Adipocyte (in vitro differentiated cells): ENCODE data around the gene OR2M3.

Experiments
- DNase-seq: peaks from one replicate; pipeline ENCODE4 v3.0.0-alpha.2; 2015; ENCODE audit warnings: low read depth
- H3K27me3 ChIP-seq: replicated peaks from 2 replicates; pipeline ENCODE4 v1.7.0; 2013; ENCODE audit warnings: mild to moderate bottlenecking, low read length, moderate library complexity; ENCODE audit not compliant: control insufficient read depth, insufficient read depth
- H3K36me3 ChIP-seq: 2 replicates; pipeline ENCODE4 v1.7.0; 2013; ENCODE audit warnings: low read length, mild to moderate bottlenecking, moderate library complexity; ENCODE audit not compliant: control insufficient read depth, insufficient read depth, severe bottlenecking
- H3K4me1 ChIP-seq: 2 replicates; pipeline ENCODE4 v1.7.0; 2013; ENCODE audit warnings: mild to moderate bottlenecking, low read length, moderate library complexity; ENCODE audit not compliant: control insufficient read depth, insufficient read depth
- H3K4me3 ChIP-seq: 2 replicates; pipeline ENCODE4 v1.7.0; 2013; ENCODE audit warnings: mild to moderate bottlenecking, low read length, moderate library complexity
- H3K9ac ChIP-seq: 2 replicates; pipeline ENCODE4 v1.7.0; 2013; ENCODE audit warnings: mild to moderate bottlenecking, low read length, moderate library complexity
- H3K9me3 ChIP-seq: 2 replicates; pipeline ENCODE4 v1.7.0; 2013; ENCODE audit warnings: mild to moderate bottlenecking, low read length, moderate library complexity; ENCODE audit not compliant: control insufficient read depth

The OR2M3 gene

GRCh38 chr1:248196965-248197364, at the start of gene OR2M3:
Gene OR2M3, plus strand, starts transcription at chr1:248197265. Its CDS starts 5,803 bp downstream, at chr1:248203068.
- H3K36me3 ChIP-seq: no peaks in the 10 kb centered on the region
- DNase-seq: no peak
- no peaks in the 10 kb centered on the region for H3K27me3 ChIP-seq
- H3K4me1 ChIP-seq: no peaks in the 10 kb centered on the region
- peaks cover 4% of the 10 kb centered on the region for H3K9me3 ChIP-seq
- no peak within 1 kb of the TSS for H3K4me3 ChIP-seq
- H3K9ac ChIP-seq: no peak within 1 kb of the TSS

GRCh38 chr1:248152056-248152827, 44.8 kb upstream of the OR2M3 start:
- no peaks in the 10 kb centered on the region for H3K27me3 ChIP-seq
- H3K9me3 ChIP-seq: peaks cover 11% of the 10 kb centered on the region

DNA sequence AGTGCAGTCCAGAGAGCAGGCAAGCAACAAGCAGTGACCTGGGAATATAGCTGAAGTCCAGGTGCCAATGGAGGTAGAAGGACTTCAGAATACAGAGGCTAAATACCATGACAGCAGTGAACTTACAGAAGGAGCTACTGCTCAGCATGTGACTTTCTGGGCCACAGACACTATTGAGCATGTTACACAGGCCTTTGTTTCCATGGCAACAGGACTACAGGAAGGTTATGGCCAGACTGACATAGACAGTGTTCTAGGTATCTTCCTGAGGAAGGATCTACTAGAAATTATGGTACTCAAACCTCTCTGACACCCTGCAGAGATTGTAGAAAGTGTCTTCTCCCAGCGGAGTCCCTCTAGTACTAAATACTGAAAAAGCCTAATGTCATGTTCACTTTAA, 41.1 kb upstream of the OR2M3 start:
- no peaks in the 10 kb centered on the region for H3K36me3 ChIP-seq
- no peak overlapping the region for H3K9ac ChIP-seq
- H3K27me3 ChIP-seq: no peaks in the 10 kb centered on the region
- peaks cover 3% of the 10 kb centered on the region for H3K9me3 ChIP-seq
- no peak overlapping the region for H3K4me3 ChIP-seq
- no peaks in the 10 kb centered on the region for H3K4me1 ChIP-seq
- no peak for DNase-seq

More at GRCh38 chr1:248152056-248152827, 44.8 kb upstream of the OR2M3 start:
- Histone ChIP-seq H3K4me3 (no peak overlapping the region), H3K36me3 (no peaks in the 10 kb centered on the region), H3K4me1 (no peaks in the 10 kb centered on the region), H3K9ac (no peak overlapping the region)
- DNase-seq: no peak

- H3K4me1 ChIP-seq: no peaks in the 10 kb centered on the region
- no peaks in the 10 kb centered on the region for H3K36me3 ChIP-seq
- DNase-seq: no peak
- H3K27me3 ChIP-seq: no peaks in the 10 kb centered on the region
- no peak overlapping the region for H3K9ac ChIP-seq
- no peak overlapping the region for H3K4me3 ChIP-seq
- H3K9me3 ChIP-seq: peaks cover 3% of the 10 kb centered on the region
Measured at GRCh38 chr1:248158758-248159157, 38.3 kb upstream of the OR2M3 start.

DNA sequence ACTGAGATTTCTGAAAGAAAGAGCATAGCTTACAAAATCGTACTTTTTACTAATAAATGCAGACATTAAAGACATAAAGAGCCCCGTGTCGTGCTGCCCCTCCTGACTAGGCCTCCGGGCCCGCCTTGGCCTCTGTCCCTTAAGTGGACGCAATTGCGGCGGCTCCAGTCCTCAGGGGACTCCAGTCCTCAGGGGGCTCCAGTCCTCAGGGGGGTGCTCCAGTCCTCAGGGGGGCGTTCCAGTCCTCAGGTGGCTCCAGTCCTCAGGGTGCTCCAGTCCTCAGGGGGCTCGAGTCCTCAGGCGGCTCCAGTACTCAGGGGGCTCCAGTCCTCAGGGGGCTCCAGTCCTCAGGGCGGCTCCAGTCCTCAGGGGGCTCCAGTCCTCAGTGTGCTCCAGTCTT, 33.0 kb upstream of the OR2M3 start:
- H3K4me1 ChIP-seq: no peaks in the 10 kb centered on the region

DNA sequence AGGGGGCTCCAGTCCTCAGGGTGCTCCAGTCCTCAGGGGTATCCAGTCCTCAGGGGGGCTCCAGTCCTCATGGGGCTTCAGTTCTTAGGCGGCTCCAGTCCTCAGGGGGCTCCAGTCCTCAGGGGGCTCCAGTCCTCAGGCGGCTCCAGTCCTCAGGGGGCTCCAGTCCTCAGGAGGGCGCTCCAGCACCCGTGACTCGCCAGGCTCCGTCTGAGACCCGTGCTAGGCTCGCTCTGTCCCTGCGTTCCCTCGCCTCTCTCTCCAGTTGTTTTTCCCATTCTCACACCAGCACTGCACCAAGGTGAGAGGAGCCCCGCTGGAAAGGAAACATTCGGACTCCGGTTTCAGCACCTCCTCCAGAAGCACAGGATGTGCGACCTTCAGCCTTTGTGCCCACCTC, 31.9 kb upstream of the OR2M3 start:
- no peaks in the 10 kb centered on the region for H3K36me3 ChIP-seq
- no peak overlapping the region for H3K4me3 ChIP-seq
- no peaks in the 10 kb centered on the region for H3K9me3 ChIP-seq
- no peaks in the 10 kb centered on the region for H3K4me1 ChIP-seq
- DNase-seq: no peak
- H3K9ac ChIP-seq: no peak overlapping the region
- no peaks in the 10 kb centered on the region for H3K27me3 ChIP-seq

More for the DNA sequence above, 33.0 kb upstream of the OR2M3 start:
- no peak for DNase-seq
- no peaks in the 10 kb centered on the region for H3K36me3 ChIP-seq
- no peak overlapping the region for H3K4me3 ChIP-seq
- no peaks in the 10 kb centered on the region for H3K9me3 ChIP-seq
- H3K27me3 ChIP-seq: no peaks in the 10 kb centered on the region
- no peak overlapping the region for H3K9ac ChIP-seq

- H3K9me3 ChIP-seq: peaks cover 4% of the 10 kb centered on the region
- no peak within 1 kb of the TSS for H3K4me3 ChIP-seq
- no peaks in the 10 kb centered on the region for H3K36me3 ChIP-seq
- H3K9ac ChIP-seq: no peak within 1 kb of the TSS
- no peaks in the 10 kb centered on the region for H3K4me1 ChIP-seq
- no peaks in the 10 kb centered on the region for H3K27me3 ChIP-seq
- DNase-seq: no peak
Measured at GRCh38 chr1:248174521-248174920, 22.5 kb upstream of the OR2M3 start, which contains the start of gene OR2M2. Gene OR2M2, plus strand, starts transcription at chr1:248174821. Its CDS starts 5,165 bp downstream, at chr1:248179986.

- no peak for DNase-seq
- Histone ChIP-seq H3K36me3 (no peaks in the 10 kb centered on the region), H3K4me1 (no peaks in the 10 kb centered on the region), H3K9ac (no peak overlapping the region), H3K9me3 (peaks cover 3% of the 10 kb centered on the region), H3K4me3 (no peak overlapping the region), H3K27me3 (no peaks in the 10 kb centered on the region)
Measured at GRCh38 chr1:248183996-248184395, 13.1 kb upstream of the OR2M3 start.

GRCh38 chr1:248187363-248187762, 9.7 kb upstream of the OR2M3 start:
- H3K4me1 ChIP-seq: no peaks in the 10 kb centered on the region
- no peak overlapping the region for H3K9ac ChIP-seq
- no peaks in the 10 kb centered on the region for H3K36me3 ChIP-seq
- H3K27me3 ChIP-seq: no peaks in the 10 kb centered on the region
- no peak overlapping the region for H3K4me3 ChIP-seq
- DNase-seq: no peak
- peaks cover 3% of the 10 kb centered on the region for H3K9me3 ChIP-seq

GRCh38 chr1:248189026-248189425, 8.0 kb upstream of the OR2M3 start:
- DNase-seq: no peak
- Histone ChIP-seq H3K9ac (no peak overlapping the region), H3K27me3 (no peaks in the 10 kb centered on the region), H3K36me3 (no peaks in the 10 kb centered on the region), H3K4me1 (no peaks in the 10 kb centered on the region), H3K4me3 (no peak overlapping the region), H3K9me3 (peaks cover 3% of the 10 kb centered on the region)

DNA sequence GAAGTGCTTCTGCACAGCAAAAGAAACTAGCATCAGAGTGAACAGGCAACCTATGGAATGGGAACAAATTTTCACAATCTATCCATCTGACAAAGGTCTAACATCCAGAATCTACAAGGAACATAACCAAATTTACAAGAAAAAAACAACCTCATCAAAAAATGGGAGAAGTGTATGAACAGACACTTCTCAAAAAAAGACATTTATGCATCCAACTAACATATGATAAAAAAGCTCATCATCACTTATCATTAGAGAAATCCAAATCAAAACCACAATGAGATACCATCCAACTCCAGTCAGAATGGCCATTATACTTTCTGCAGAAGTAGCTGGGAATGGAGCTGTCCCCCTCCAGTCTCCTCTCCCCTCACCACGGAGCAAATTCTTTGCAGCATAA, 2.9 kb upstream of the OR2M3 start:
- no peaks in the 10 kb centered on the region for H3K27me3 ChIP-seq
- H3K36me3 ChIP-seq: no peaks in the 10 kb centered on the region
- H3K4me1 ChIP-seq: no peaks in the 10 kb centered on the region
- DNase-seq: no peak
- H3K9ac ChIP-seq: no peak overlapping the region
- peaks cover 4% of the 10 kb centered on the region for H3K9me3 ChIP-seq
- H3K4me3 ChIP-seq: no peak overlapping the region

GRCh38 chr1:248215880-248216279, 18.8 kb downstream of the OR2M3 start:
- H3K9ac ChIP-seq: no peak overlapping the region
- no peaks in the 10 kb centered on the region for H3K4me1 ChIP-seq
- DNase-seq: no peak
- H3K9me3 ChIP-seq: peaks cover 11% of the 10 kb centered on the region
- H3K27me3 ChIP-seq: no peaks in the 10 kb centered on the region
- no peak overlapping the region for H3K4me3 ChIP-seq
- H3K36me3 ChIP-seq: no peaks in the 10 kb centered on the region
